ENCODE results near the gene MAPT.

- TF ChIP-seq PATZ1 (CRISPR knock-in tag; IDR thresholded peaks at IDR 0.05; ENCODE audit: borderline replicate concordance) = no peak
- no peak for TF ChIP-seq ARNTL (CRISPR knock-in tag; IDR thresholded peaks at IDR 0.05; ENCODE audit: borderline replicate concordance, low read depth)
Measured at GRCh38 chr17:45976755-45977505, 82.6 kb downstream of the MAPT start.

All from SK-N-SH treated with all-trans-retinoic acid at 6 μM for 48 hours (cell line).